ENCODE measurements around the gene TRAPPC11.

DNA sequence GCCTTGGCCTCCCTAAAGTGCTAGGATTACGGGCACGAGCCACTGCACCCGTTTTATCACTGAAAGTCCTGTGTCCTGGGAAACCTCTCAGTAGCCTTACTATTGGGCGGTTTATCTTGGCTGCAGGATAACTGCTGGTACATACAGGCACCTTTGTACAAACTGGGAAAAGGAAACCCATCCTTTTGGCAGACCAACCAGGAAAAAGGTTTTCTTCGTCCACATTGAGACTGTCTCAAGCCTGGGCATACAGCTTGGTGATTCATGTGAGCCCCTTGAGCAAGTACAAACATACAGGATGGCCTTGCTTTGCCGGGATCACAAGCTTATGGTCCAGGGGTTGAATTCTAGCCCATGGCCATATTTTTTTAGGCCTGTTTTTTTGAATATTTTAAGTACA, 32.9 kb upstream of the TRAPPC11 start:
- TF ChIP-seq CTCF (IDR thresholded peaks at IDR 0.05; ENCODE audit: poor library complexity, severe bottlenecking) (no peak), EZH2 (IDR thresholded peaks at IDR 0.05; ENCODE audit: borderline replicate concordance, insufficient read depth, low read length, poor library complexity, severe bottlenecking) (no peak), RAD21 (conservative IDR thresholded peaks at IDR 0.05) (no peak), SMC3 (conservative IDR thresholded peaks at IDR 0.05; ENCODE audit: poor library complexity) (no peak), EP300 (conservative IDR thresholded peaks at IDR 0.05; ENCODE audit: poor library complexity, severe bottlenecking) (no peak), TAF1 (IDR thresholded peaks at IDR 0.05; ENCODE audit: low read depth) (no peak), POLR2AphosphoS5 (IDR thresholded peaks at IDR 0.05) (no peak)
- TF ChIP-seq, protein P1, sequence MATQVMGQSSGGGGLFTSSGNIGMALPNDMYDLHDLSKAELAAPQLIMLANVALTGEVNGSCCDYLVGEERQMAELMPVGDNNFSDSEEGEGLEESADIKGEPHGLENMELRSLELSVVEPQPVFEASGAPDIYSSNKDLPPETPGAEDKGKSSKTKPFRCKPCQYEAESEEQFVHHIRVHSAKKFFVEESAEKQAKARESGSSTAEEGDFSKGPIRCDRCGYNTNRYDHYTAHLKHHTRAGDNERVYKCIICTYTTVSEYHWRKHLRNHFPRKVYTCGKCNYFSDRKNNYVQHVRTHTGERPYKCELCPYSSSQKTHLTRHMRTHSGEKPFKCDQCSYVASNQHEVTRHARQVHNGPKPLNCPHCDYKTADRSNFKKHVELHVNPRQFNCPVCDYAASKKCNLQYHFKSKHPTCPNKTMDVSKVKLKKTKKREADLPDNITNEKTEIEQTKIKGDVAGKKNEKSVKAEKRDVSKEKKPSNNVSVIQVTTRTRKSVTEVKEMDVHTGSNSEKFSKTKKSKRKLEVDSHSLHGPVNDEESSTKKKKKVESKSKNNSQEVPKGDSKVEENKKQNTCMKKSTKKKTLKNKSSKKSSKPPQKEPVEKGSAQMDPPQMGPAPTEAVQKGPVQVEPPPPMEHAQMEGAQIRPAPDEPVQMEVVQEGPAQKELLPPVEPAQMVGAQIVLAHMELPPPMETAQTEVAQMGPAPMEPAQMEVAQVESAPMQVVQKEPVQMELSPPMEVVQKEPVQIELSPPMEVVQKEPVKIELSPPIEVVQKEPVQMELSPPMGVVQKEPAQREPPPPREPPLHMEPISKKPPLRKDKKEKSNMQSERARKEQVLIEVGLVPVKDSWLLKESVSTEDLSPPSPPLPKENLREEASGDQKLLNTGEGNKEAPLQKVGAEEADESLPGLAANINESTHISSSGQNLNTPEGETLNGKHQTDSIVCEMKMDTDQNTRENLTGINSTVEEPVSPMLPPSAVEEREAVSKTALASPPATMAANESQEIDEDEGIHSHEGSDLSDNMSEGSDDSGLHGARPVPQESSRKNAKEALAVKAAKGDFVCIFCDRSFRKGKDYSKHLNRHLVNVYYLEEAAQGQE (IDR thresholded peaks at IDR 0.05; ENCODE audit: borderline replicate concordance) = no peak
